Adrenal gland (tissue), 12 donors: Measurements from ENCODE around the gene NMU. TPM values are rescaled to one million over a fixed set of nuclear protein-coding genes. Genes with fewer than 3 reads are reported as not detected.
"Not testable (repeated sequence)": the region's sequence is repeated elsewhere in the genome, so short reads cannot be mapped to it uniquely, and the experiment has no call there.

Experiments
- DNase-seq, 7 donors: peaks; one replicate each; pipeline ENCODE4 v3.0.0-alpha.2; 2019 to 2020
- H3K27ac ChIP-seq, 5 donors: fragments of 200-600 bp; sonication (generic) in 4 of 5; 1 replicate in 3 of 5; 2 replicates in 2 of 5; pipeline versions ENCODE4 v1.5.1 to v1.8.0; 2016 to 2020; ENCODE audit warnings: mild to moderate bottlenecking in 1 of 5
- H3K27me3 ChIP-seq: fragments of 200-600 bp; 2 replicates; pipeline ENCODE4 v1.8.0; 2021
- H3K36me3 ChIP-seq, 2 donors: fragments of 200-600 bp; replicated peaks in 1 of 2; 1 replicate in 1 of 2; 2 replicates in 1 of 2; pipeline versions ENCODE4 v1.5.1 to v1.8.0; 2018 to 2022
- H3K4me1 ChIP-seq, 2 donors: fragments of 200-600 bp; replicated peaks in 1 of 2; 1 replicate in 1 of 2; 2 replicates in 1 of 2; pipeline versions ENCODE4 v1.5.1 to v1.8.0; 2018 to 2021
- H3K4me3 ChIP-seq, 4 donors: fragments of 200-600 bp; sonication (generic) in 3 of 4; one replicate each; pipeline ENCODE4 v1.5.1; 2016 to 2018
- H3K9me3 ChIP-seq, 3 donors: fragments of 200-600 bp; sonication (generic) in 1 of 3; replicated peaks in 1 of 3; 1 replicate in 2 of 3; 2 replicates in 1 of 3; pipeline versions ENCODE4 v1.5.1 to v1.8.0; 2016 to 2021
- CTCF ChIP-seq, 6 experiments: fragments of 450-650 bp in 4 of 6; fragments of 200-600 bp in 2 of 6; sonication (generic) in 1 of 6; IDR thresholded peaks; 1 replicate in 5 of 6; 2 replicates in 1 of 6; pipeline versions ENCODE4 v1.5.1 to v1.8.0; 2016 to 2021; ENCODE audit warnings: antibody characterized with exemption in 6 of 6, mild to moderate bottlenecking in 2 of 6, moderate library complexity in 1 of 6
- POLR2A ChIP-seq, 2 donors: fragments of 450-650 bp; IDR thresholded peaks; one replicate each; pipeline ENCODE4 v1.6.1; 2017; ENCODE audit warnings: antibody characterized with exemption in 2 of 2, mild to moderate bottlenecking in 2 of 2, moderate library complexity in 1 of 2
- WGBS, 4 donors: extraction: QIAGEN DNeasy Blood & Tissue Kit in 2 of 4; methylation state at CpG; one replicate each; pipeline versions ENCODE4 v1.1.5 to v1.1.7; 2013 to 2017; 5-methylcytosine and 5-hydroxymethylcytosine counted together
- intact Hi-C, 2 donors: fragments of 100-400 bp; cut with DNase I; formaldehyde crosslinking; loops; one replicate each; pipeline versions ENCODE4 v1.14.1 to v1.15.0; 2022 to 2023
- polyA plus RNA-seq, 3 donors: library from polyadenylated mRNA; stranded (reverse); fragments of 200-250 nt in 2 of 3; fragments of 350-450 nt in 1 of 3; fragmentation: Illumina TruSeq in 1 of 3; extraction: RNeasy Lipid Tissue Mini Kit (QIAGEN cat#74804) in 1 of 3; gene quantifications; one replicate each; pipeline ENCODE4 v1.2.3, GENCODE V29; 2013 to 2014
- total RNA-seq, 9 donors: library from RNA; depleted of rRNA in 4 of 9; stranded (reverse); fragments of >200 nt in 4 of 9; fragments of 120-200 nt in 1 of 9; fragmentation: NEBNext Ultra II Directional in 1 of 9; extraction: Animal tissue kit (Norgen Biotek cat#: 25700) in 1 of 9; gene quantifications; one replicate each; pipeline versions ENCODE4 v1.1.0 to v1.2.4, GENCODE V29; 2013 to 2023
- donor health status: healthy with polysubstance abuse.
- donor health status: Bipolar disorder and iron deficiency.
- donor health status: DM: yes; HTN: yes; CAD: no.
- donor health status: DM: no; HTN: no; CAD: no.
- donor health status: DM: no; HTN: no; CAD: no.
- donor health status: DM: yes; HTN: yes; CAD: no.

NMU gene
- total and polyA plus RNA-seq, 12 donors: 0.24 to 0.99 (median 0.39) TPM; not detected in 7

- Histone ChIP-seq H3K4me1 (peaks cover 0 to 12% of the 10 kb centered on the region in 2 donors), H3K9me3 (no peaks in the 10 kb centered on the region), H3K27ac (no peak overlapping the region), H3K36me3 (no peaks in the 10 kb centered on the region), H3K27me3 (peaks cover 31% of the 10 kb centered on the region), H3K4me3 (no peak overlapping the region)
- no peak for DNase-seq
- TF ChIP-seq POLR2A (IDR thresholded peaks at IDR 0.05): no peak
- no peak for TF ChIP-seq CTCF (IDR thresholded peaks at IDR 0.05)
- WGBS, 4 donors: 52 to 70% (median 58%) methylated on average over 6 of the region's 6 CpGs
- intact Hi-C loops: no loop called here
Measured at GRCh38 chr4:55633903-55634302, 2.2 kb downstream of the NMU start.

- no peak overlapping the region for H3K27ac ChIP-seq
- no peaks in the 10 kb centered on the region for H3K9me3 ChIP-seq
- TF ChIP-seq CTCF (IDR thresholded peaks at IDR 0.05): no peak
- no peak for TF ChIP-seq POLR2A (IDR thresholded peaks at IDR 0.05)
- peaks cover 5% of the 10 kb centered on the region for H3K27me3 ChIP-seq
- no peak overlapping the region for H3K4me3 ChIP-seq
- no peaks in the 10 kb centered on the region for H3K4me1 ChIP-seq
- H3K36me3 ChIP-seq: no peaks in the 10 kb centered on the region
- DNase-seq: no peak
- WGBS, 4 donors: 67 to 71% (median 70%) methylated on average over 2 of the region's 2 CpGs
- intact Hi-C loops: no loop called here
Measured at GRCh38 chr4:55625835-55626234, 10.3 kb downstream of the NMU start.

GRCh38 chr4:55624063-55624462, 12.0 kb downstream of the NMU start:
- H3K27me3 ChIP-seq, H3K36me3 ChIP-seq, DNase-seq, H3K9me3 ChIP-seq, H3K4me1 ChIP-seq, H3K4me3 ChIP-seq, H3K27ac ChIP-seq, intact Hi-C loops: not testable (repeated sequence)
- WGBS, 4 donors: 0 to 79% (median 73%) methylated on average over 1 of the region's 1 CpG; no CpG with 5 or more reads in 1 of the 4 donors

GRCh38 chr4:55618546-55619143, 17.5 kb downstream of the NMU start:
- 62 to 86% (median 81%) methylated on average over 1 of the region's 1 CpG; no CpG with 5 or more reads in 1 of the 4 donors for WGBS, 4 donors
- Histone ChIP-seq H3K4me1 (no peaks in the 10 kb centered on the region), H3K4me3 (no peak overlapping the region), H3K27ac (no peak overlapping the region), H3K36me3 (no peaks in the 10 kb centered on the region), H3K27me3 (no peaks in the 10 kb centered on the region), H3K9me3 (no peaks in the 10 kb centered on the region)
- TF ChIP-seq CTCF (IDR thresholded peaks at IDR 0.05) (no peak), POLR2A (IDR thresholded peaks at IDR 0.05) (no peak)
- intact Hi-C loops: no loop called here
- no peak for DNase-seq

- no peak for TF ChIP-seq POLR2A (IDR thresholded peaks at IDR 0.05)
- TF ChIP-seq CTCF (IDR thresholded peaks at IDR 0.05): no peak
- WGBS, 4 donors: 72 to 94% (median 76%) methylated on average over 1 of the region's 1 CpG
- Histone ChIP-seq H3K4me1 (no peaks in the 10 kb centered on the region), H3K36me3 (no peaks in the 10 kb centered on the region), H3K9me3 (no peaks in the 10 kb centered on the region), H3K4me3 (no peak overlapping the region), H3K27ac (no peak overlapping the region), H3K27me3 (no peaks in the 10 kb centered on the region)
- DNase-seq: no peak
- intact Hi-C loops: no loop called here
Measured at GRCh38 chr4:55617587-55618197, 18.4 kb downstream of the NMU start.
